ENCODE results near the gene CACNB1. TPM values are rescaled to one million over a fixed set of nuclear protein-coding genes. Genes with fewer than 3 reads are reported as not detected.

Gene CACNB1
- total RNA-seq, 1 experiment from 2014 or later, result 4.3 TPM

DNA sequence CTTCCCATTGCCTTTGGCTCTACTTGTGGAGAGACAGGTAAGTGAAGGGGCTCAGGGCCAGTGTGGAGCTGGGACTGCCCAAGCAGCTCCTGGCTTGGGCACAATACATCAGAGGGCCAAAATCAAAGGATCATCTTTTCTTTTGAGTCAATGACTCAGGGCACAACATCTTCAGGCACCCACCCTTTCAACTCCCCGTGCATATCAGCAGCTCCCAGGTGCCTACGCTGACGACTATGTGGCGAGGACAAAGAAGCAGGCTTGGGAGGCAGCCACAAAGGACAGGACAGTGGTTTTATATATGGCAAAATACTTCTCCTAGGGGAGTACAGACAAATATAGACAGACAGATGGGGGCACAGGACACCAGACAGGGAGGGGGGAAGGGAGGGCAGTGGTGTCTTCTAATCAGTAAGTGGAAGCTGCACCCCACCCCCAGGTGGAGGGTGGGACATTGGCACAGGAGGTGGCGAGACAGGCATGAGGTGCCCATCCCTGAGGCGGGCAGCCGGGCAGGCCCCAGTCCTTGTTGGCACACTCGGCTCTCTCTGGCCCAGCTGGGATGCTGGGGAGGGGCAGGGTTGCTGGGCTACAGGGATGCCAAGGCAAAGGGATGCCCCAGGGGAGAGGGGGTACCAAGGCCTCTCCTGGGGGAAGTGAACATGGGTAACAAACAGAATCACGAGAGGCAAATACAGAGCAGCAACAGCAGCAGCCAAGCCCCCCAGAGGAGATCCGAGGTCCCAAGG, 23.8 kb downstream of the CACNB1 start:
- intact Hi-C loops (cut with micrococcal nuclease), result no loop called here
- BruUV-seq (replicated peaks), result no TSS peak
- ATAC-seq (no peak), DNase-seq (no peak)
- CTCF ChIA-PET, result interaction anchor here (0.6 kb wide), 1 partner anchor 19 kb away, joined by 5 read pairs; no protein-coding TSS in a partner anchor
- Histone ChIP-seq H3K4me3 (ENCODE audit: low read length) (no peak overlapping the region), H3K9ac (ENCODE audit: low read length) (no peak overlapping the region), H3K9me2 (replicated peaks; ENCODE audit: low read length) (no peaks in the 10 kb centered on the region), H3K79me2 (ENCODE audit: low read length) (no peaks in the 10 kb centered on the region), H3K27ac (ENCODE audit: low read length) (no peak overlapping the region), H4K20me1 (ENCODE audit: low read length) (no peaks in the 10 kb centered on the region), H3K4me1 (ENCODE audit: insufficient read depth, low read length) (peaks cover 9% of the 10 kb centered on the region; the same call in 1 of the 2 replicates), H3K9me3 (ENCODE audit: low read length) (no peaks in the 10 kb centered on the region), H3K27me3 (ENCODE audit: low read length) (no peaks in the 10 kb centered on the region), H3K36me3 (ENCODE audit: low read depth, low read length) (0 out of 2 replicates have a peak, but pooled peaks cover 3% of the 10 kb centered on the region), H3F3A (ENCODE audit: low read length, unreplicated experiment) (no peaks in the 10 kb centered on the region), H2AFZ (ENCODE audit: low read length) (no peak overlapping the region), H3K4me2 (ENCODE audit: low read length) (no peak overlapping the region)
- POLR2A ChIA-PET (ENCODE audit: unreplicated experiment), result no interaction called here
- TF ChIP-seq CTCF (conservative IDR thresholded peaks at IDR 0.05; ENCODE audit: low read depth, low read length), result no peak

GRCh38 chr17:39173080-39173479, 24.4 kb downstream of the CACNB1 start:
- Histone ChIP-seq H3K9me3 (ENCODE audit: low read length) (no peaks in the 10 kb centered on the region), H3K4me2 (ENCODE audit: low read length) (no peak overlapping the region), H3K9ac (ENCODE audit: low read length) (no peak overlapping the region), H3K4me1 (ENCODE audit: insufficient read depth, low read length) (peaks cover 2% of the 10 kb centered on the region; the same call in 1 of the 2 replicates), H3K9me2 (replicated peaks; ENCODE audit: low read length) (no peaks in the 10 kb centered on the region), H3K27ac (ENCODE audit: low read length) (no peak overlapping the region), H3K79me2 (ENCODE audit: low read length) (no peaks in the 10 kb centered on the region), H2AFZ (ENCODE audit: low read length) (no peak overlapping the region), H3K27me3 (ENCODE audit: low read length) (no peaks in the 10 kb centered on the region), H3K36me3 (ENCODE audit: low read depth, low read length) (0 out of 2 replicates have a peak, but pooled peaks cover 3% of the 10 kb centered on the region), H3K4me3 (ENCODE audit: low read length) (no peak overlapping the region), H4K20me1 (ENCODE audit: low read length) (no peaks in the 10 kb centered on the region), H3F3A (ENCODE audit: low read length, unreplicated experiment) (no peaks in the 10 kb centered on the region)
- ATAC-seq (no peak), DNase-seq (no peak)
- no TSS peak for BruUV-seq (replicated peaks)
- TF ChIP-seq EZH2phosphoT487 (IDR thresholded peaks at IDR 0.05; ENCODE audit: borderline replicate concordance, low read length) (no peak), CTCF (conservative IDR thresholded peaks at IDR 0.05; ENCODE audit: low read depth, low read length) (no peak), EZH2 (IDR thresholded peaks at IDR 0.05; ENCODE audit: low read length, unreplicated experiment) (no peak)
- ChIA-PET CTCF (interaction anchor here (0.6 kb wide), 1 partner anchor 19 kb away, joined by 5 read pairs; no protein-coding TSS in a partner anchor), POLR2A (ENCODE audit: unreplicated experiment) (no interaction called here)
- intact Hi-C loops (cut with micrococcal nuclease), result no loop called here

- Histone ChIP-seq H3K27me3 (ENCODE audit: low read length) (no peaks in the 10 kb centered on the region), H3F3A (ENCODE audit: low read length, unreplicated experiment) (no peaks in the 10 kb centered on the region), H3K79me2 (ENCODE audit: low read length) (no peaks in the 10 kb centered on the region), H3K4me1 (ENCODE audit: insufficient read depth, low read length) (no peaks in the 10 kb centered on the region), H3K9me2 (replicated peaks; ENCODE audit: low read length) (no peaks in the 10 kb centered on the region), H3K4me3 (ENCODE audit: low read length) (no peak overlapping the region), H3K36me3 (ENCODE audit: low read depth, low read length) (0 out of 2 replicates have a peak, but pooled peaks cover 3% of the 10 kb centered on the region), H2AFZ (ENCODE audit: low read length) (no peak overlapping the region), H3K9me3 (ENCODE audit: low read length) (no peaks in the 10 kb centered on the region), H3K27ac (ENCODE audit: low read length) (no peak overlapping the region), H3K9ac (ENCODE audit: low read length) (no peak overlapping the region), H3K4me2 (ENCODE audit: low read length) (no peak overlapping the region), H4K20me1 (ENCODE audit: low read length) (no peaks in the 10 kb centered on the region)
- no peak for DNase-seq
- no peak for ATAC-seq
- no TSS peak for BruUV-seq (replicated peaks)
- no peak for TF ChIP-seq CTCF (conservative IDR thresholded peaks at IDR 0.05; ENCODE audit: low read depth, low read length)
- no peak for TF ChIP-seq EZH2 (IDR thresholded peaks at IDR 0.05; ENCODE audit: low read length, unreplicated experiment)
- no peak for TF ChIP-seq EZH2phosphoT487 (IDR thresholded peaks at IDR 0.05; ENCODE audit: borderline replicate concordance, low read length)
- ChIA-PET POLR2A (ENCODE audit: unreplicated experiment) (no interaction called here), CTCF (no interaction called here)
- intact Hi-C loops (cut with micrococcal nuclease), result no loop called here
Measured at GRCh38 chr17:39171933-39172332, 25.5 kb downstream of the CACNB1 start.

Data from PC-3 (cell line).